Measurements from ENCODE around the gene BCLAF3.

DNA sequence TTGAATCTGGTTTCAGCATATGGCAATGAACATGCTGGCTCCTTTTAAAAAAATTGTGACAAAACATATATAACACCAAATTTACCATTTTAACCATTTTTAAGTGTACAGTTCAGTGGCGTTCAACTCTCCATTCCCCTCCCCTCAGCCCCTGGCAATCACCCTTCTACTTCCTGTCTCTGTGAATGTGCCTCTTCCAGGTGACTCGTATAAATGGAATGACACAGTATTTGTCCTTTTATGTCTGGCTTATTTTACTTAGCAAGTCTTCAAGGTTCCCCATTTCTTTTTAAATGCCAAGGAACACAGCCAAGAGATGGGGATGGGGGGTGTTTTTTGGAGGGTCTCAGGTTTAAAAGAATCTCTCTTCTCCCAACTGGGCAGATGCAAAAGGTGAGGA, 35.4 kb upstream of the BCLAF3 start:
- TF ChIP-seq, protein P1, sequence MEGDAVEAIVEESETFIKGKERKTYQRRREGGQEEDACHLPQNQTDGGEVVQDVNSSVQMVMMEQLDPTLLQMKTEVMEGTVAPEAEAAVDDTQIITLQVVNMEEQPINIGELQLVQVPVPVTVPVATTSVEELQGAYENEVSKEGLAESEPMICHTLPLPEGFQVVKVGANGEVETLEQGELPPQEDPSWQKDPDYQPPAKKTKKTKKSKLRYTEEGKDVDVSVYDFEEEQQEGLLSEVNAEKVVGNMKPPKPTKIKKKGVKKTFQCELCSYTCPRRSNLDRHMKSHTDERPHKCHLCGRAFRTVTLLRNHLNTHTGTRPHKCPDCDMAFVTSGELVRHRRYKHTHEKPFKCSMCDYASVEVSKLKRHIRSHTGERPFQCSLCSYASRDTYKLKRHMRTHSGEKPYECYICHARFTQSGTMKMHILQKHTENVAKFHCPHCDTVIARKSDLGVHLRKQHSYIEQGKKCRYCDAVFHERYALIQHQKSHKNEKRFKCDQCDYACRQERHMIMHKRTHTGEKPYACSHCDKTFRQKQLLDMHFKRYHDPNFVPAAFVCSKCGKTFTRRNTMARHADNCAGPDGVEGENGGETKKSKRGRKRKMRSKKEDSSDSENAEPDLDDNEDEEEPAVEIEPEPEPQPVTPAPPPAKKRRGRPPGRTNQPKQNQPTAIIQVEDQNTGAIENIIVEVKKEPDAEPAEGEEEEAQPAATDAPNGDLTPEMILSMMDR (IDR thresholded peaks at IDR 0.05): no peak
- TF ChIP-seq POLR2A (IDR thresholded peaks at IDR 0.05) (no peak), POLR2AphosphoS5 (IDR thresholded peaks at IDR 0.05) (no peak), EP300 (IDR thresholded peaks at IDR 0.05) (no peak)

All from stomach (tissue), 4 donors.